Neural progenitor cell (in vitro differentiated cells): ENCODE measurements around the gene PLA2G4E.

Source experiments
- EZH2 ChIP-seq: fragments of 200-600 bp; sonication (generic); IDR thresholded peaks from 2 replicates; pipeline ENCODE4 v1.6.1; 2017; ENCODE audit warnings: antibody characterized with exemption, mild to moderate bottlenecking, moderate library complexity
- EZH2phosphoT487 ChIP-seq: fragments of 200-600 bp; sonication (generic); IDR thresholded peaks from 2 replicates; pipeline ENCODE4 v1.6.1; 2017; ENCODE audit warnings: antibody characterized with exemption
- TF ChIP-seq, protein P1 (sequence below): fragments of 200-600 bp; sonication (generic); IDR thresholded peaks from 2 replicates; pipeline ENCODE4 v1.5.1; 2017; ENCODE audit warnings: antibody characterized with exemption, mild to moderate bottlenecking

DNA sequence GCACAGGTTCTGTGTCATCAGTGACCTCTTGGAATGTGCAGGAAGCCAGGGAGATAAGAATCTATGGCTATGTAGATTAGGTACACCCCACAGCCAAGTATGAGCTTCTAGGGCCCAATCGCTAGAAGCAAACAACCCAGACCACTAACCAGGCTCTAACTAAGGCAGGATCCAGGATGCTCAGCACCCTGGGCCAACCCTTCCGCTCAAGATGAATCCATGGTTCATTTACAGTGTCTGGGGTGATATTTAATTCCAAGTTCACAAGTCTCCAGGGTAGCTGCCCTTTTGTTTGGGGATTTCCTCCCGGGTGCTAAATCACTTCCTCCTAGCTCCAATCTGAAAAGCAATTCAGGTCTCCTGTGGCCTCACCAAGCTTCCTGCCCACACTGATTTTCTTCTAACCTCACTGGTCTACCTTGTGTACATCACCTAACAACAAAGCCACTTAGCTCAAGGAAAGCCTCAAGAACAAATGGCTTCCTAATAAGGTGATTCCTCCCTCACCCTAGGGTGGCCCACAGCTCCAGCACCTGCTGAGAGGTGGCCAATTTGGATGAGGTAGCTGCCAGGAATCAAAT is 50.9 kb downstream of the PLA2G4E start:
- TF ChIP-seq, protein P1, sequence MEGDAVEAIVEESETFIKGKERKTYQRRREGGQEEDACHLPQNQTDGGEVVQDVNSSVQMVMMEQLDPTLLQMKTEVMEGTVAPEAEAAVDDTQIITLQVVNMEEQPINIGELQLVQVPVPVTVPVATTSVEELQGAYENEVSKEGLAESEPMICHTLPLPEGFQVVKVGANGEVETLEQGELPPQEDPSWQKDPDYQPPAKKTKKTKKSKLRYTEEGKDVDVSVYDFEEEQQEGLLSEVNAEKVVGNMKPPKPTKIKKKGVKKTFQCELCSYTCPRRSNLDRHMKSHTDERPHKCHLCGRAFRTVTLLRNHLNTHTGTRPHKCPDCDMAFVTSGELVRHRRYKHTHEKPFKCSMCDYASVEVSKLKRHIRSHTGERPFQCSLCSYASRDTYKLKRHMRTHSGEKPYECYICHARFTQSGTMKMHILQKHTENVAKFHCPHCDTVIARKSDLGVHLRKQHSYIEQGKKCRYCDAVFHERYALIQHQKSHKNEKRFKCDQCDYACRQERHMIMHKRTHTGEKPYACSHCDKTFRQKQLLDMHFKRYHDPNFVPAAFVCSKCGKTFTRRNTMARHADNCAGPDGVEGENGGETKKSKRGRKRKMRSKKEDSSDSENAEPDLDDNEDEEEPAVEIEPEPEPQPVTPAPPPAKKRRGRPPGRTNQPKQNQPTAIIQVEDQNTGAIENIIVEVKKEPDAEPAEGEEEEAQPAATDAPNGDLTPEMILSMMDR = no peak
- TF ChIP-seq EZH2 (no peak), EZH2phosphoT487 (no peak)
